K562 (cell line): ENCODE results near the gene USB1. TPM values are rescaled to one million over a fixed set of nuclear protein-coding genes. Genes with fewer than 3 reads are reported as not detected.

Source experiments
- ATAC-seq: fragments of 200-7000 bp; cut with Tn5 transposase; 3 replicates; pipeline ENCODE4 v1.9.1; 2020; ENCODE audit warnings: moderate library complexity
- BruUV-seq: library from RNA; stranded (reverse); fragments of 400-500 nt; replicated peaks from 2 replicates; lab custom pipeline; 2021; lab: Mats Ljungman, UMichigan
- CTCF ChIA-PET: fragments of 300-600 bp; formaldehyde crosslinking; extraction: SDS; loops from one replicate; lab custom pipeline; 2021; ENCODE audit warnings: low intra/inter-chr PET ratio; lab: Yijun Ruan, JAX
- POLR2A ChIA-PET: fragments of 300-600, 350-650 bp; sonication (Branson Sonifier 250); formaldehyde crosslinking; extraction: SDS; loops from one replicate; lab custom pipeline; 2021; ENCODE audit warnings: antibody characterized with exemption, inconsistent platforms; lab: Yijun Ruan, JAX
- DNase-seq, 4 experiments: peaks; one replicate each; pipeline versions ENCODE4 v3.0.0 to v3.0.0-alpha.2; 2011 to 2018; ENCODE audit warnings: low spot score in 3 of 4, mixed read lengths in 3 of 4; ENCODE audit errors: extremely low read depth in 1 of 4
- FAIRE-seq: peaks from 2 replicates; lab custom pipeline; 2011; peaks lifted over from hg19 to GRCh38; lab: Jason Lieb, UNC
- H2AFZ ChIP-seq: 2 replicates; pipeline ENCODE4 v1.6.0; 2011; ENCODE audit warnings: low read depth, low read length, control low read depth, inconsistent platforms
- H3K27ac ChIP-seq: fragments of 200-600 bp; 3 replicates; pipeline ENCODE4 v1.8.0; 2011; ENCODE audit warnings: low read depth, mild to moderate bottlenecking, control low read depth, inconsistent platforms, low read length, moderate library complexity, mixed read lengths; ENCODE audit errors: extremely low read depth
- H3K27me3 ChIP-seq, 2 experiments: fragments of 300-600 bp in 1 of 2; 2 replicates in 1 of 2; 3 replicates in 1 of 2; pipeline versions ENCODE4 v1.6.0 to v1.8.0; 2011; ENCODE audit warnings: inconsistent platforms in 2 of 2, low read length in 2 of 2, mild to moderate bottlenecking in 1 of 2, mixed read lengths in 1 of 2, moderate library complexity in 1 of 2; ENCODE audit not compliant: control insufficient read depth in 2 of 2, insufficient read depth in 2 of 2
- H3K36me3 ChIP-seq: fragments of 300-600 bp; 3 replicates; pipeline ENCODE4 v1.8.0; 2011; ENCODE audit warnings: mild to moderate bottlenecking, low read length, inconsistent platforms; ENCODE audit not compliant: control insufficient read depth, insufficient read depth
- H3K4me1 ChIP-seq, 2 experiments: fragments of 200-600 bp in 1 of 2; replicated peaks in 1 of 2; 2 replicates in 1 of 2; 3 replicates in 1 of 2; pipeline versions ENCODE4 v1.5.1 to v1.8.0; 2011; ENCODE audit warnings: inconsistent platforms in 2 of 2, low read length in 2 of 2, mild to moderate bottlenecking in 1 of 2, mixed read lengths in 1 of 2, moderate library complexity in 1 of 2; ENCODE audit not compliant: control insufficient read depth in 2 of 2, insufficient read depth in 2 of 2
- H3K4me2 ChIP-seq: 2 replicates; pipeline ENCODE4 v1.6.1; 2011; ENCODE audit warnings: low read length, control low read depth, inconsistent platforms, mixed read lengths; ENCODE audit not compliant: insufficient read depth
- H3K4me3 ChIP-seq: fragments of 200-600 bp; sonication (generic), shearing (Covaris generic); 2 replicates; pipeline ENCODE4 v1.5.1; 2016; ENCODE audit warnings: control low read depth, inconsistent platforms
- H3K79me2 ChIP-seq: fragments of 200-600 bp; 3 replicates; pipeline ENCODE4 v1.8.0; 2011; ENCODE audit warnings: low read length, inconsistent platforms; ENCODE audit not compliant: control insufficient read depth, insufficient read depth
- H3K9ac ChIP-seq, 2 experiments: 2 replicates each; pipeline versions ENCODE4 v1.6.0 to v1.6.1; 2011; ENCODE audit warnings: low read depth in 2 of 2, low read length in 2 of 2, control low read depth in 1 of 2, inconsistent platforms in 1 of 2, mild to moderate bottlenecking in 1 of 2, mixed read lengths in 1 of 2; ENCODE audit not compliant: insufficient read depth in 1 of 2
- H3K9me1 ChIP-seq: one replicate; pipeline ENCODE4 v1.6.0; 2011; ENCODE audit warnings: inconsistent platforms, mild to moderate bottlenecking, low read length, moderate library complexity; ENCODE audit not compliant: control insufficient read depth, insufficient read depth
- H3K9me3 ChIP-seq: replicated peaks from 2 replicates; pipeline ENCODE4 v1.5.1; 2011; ENCODE audit warnings: low read depth, low read length, inconsistent platforms; ENCODE audit not compliant: control insufficient read depth, insufficient read depth
- H4K20me1 ChIP-seq: replicated peaks from 2 replicates; pipeline ENCODE4 v1.6.1; 2011; ENCODE audit warnings: low read length, inconsistent platforms, mixed read lengths; ENCODE audit not compliant: control insufficient read depth, insufficient read depth
- ARID3A ChIP-seq: IDR thresholded peaks from 2 replicates; pipeline ENCODE4 v1.6.1; 2012; ENCODE audit warnings: low read depth, low read length, improper control_type of control experiment, borderline replicate concordance
- ATF1 ChIP-seq, 2 experiments: fragments of 450-650 bp in 1 of 2; IDR thresholded peaks; 2 replicates each; pipeline ENCODE4 v1.6.1; 2016; ENCODE audit warnings: missing compliant biosample characterization in 1 of 2, missing genetic modification characterization in 1 of 2
- CTBP1 ChIP-seq: fragments of 450-650 bp; IDR thresholded peaks from 2 replicates; pipeline ENCODE4 v1.6.1; 2016; ENCODE audit warnings: borderline replicate concordance
- ERF ChIP-seq: fragments of 450-650 bp; formaldehyde crosslinking; IDR thresholded peaks from 2 replicates; pipeline ENCODE4 v1.4.0; 2020; ENCODE audit warnings: mild to moderate bottlenecking, mixed read lengths
- GTF3C2 ChIP-seq: IDR thresholded peaks from 3 replicates; pipeline ENCODE4 v1.6.1; 2011; ENCODE audit warnings: borderline replicate concordance, mild to moderate bottlenecking, moderate library complexity; ENCODE audit not compliant: insufficient read length; ENCODE audit errors: extremely low read depth
- NFIX ChIP-seq: fragments of 250-450 bp; sonication (Bioruptor Pico); IDR thresholded peaks from 2 replicates; pipeline ENCODE4 v1.4.0; 2020; ENCODE audit warnings: low read depth, mild to moderate bottlenecking, moderate library complexity
- SMAD2 ChIP-seq: fragments of 150-350 bp; IDR thresholded peaks from 2 replicates; pipeline ENCODE4 v1.6.1; 2014; ENCODE audit warnings: low read depth, mild to moderate bottlenecking, low read length
- THRAP3 ChIP-seq: fragments of 450-650 bp; IDR thresholded peaks from 2 replicates; pipeline ENCODE4 v1.6.1; 2016; ENCODE audit warnings: mild to moderate bottlenecking, inconsistent platforms, borderline replicate concordance
- ZBTB7A ChIP-seq: IDR thresholded peaks from 2 replicates; pipeline ENCODE4 v1.6.1; 2011; ENCODE audit warnings: low read depth, mild to moderate bottlenecking, low read length, moderate library complexity, borderline replicate concordance; ENCODE audit not compliant: control insufficient read depth
- ZNF316 ChIP-seq: fragments of 450-650 bp; IDR thresholded peaks from 2 replicates; pipeline ENCODE4 v1.6.1; 2016
- WGBS: fragments of 100-300 bp; shearing (Covaris generic); methylation state at CpG from one replicate; pipeline ENCODE4 v1.1.6; 2016; ENCODE audit warnings: low coverage, mixed read lengths; ENCODE audit not compliant: insufficient coverage; ENCODE audit errors: missing lambda C conversion rate; 5-methylcytosine and 5-hydroxymethylcytosine counted together
- in situ Hi-C: fragments of 300-500 bp; cut with MboI; formaldehyde crosslinking; loops from 4 replicates; pipeline ENCODE4 v1.15.0; 2018; ENCODE audit warnings: inconsistent platforms, mixed read lengths
- intact Hi-C: fragments of 100-400 bp; cut with micrococcal nuclease; formaldehyde crosslinking; loops from 2 replicates; pipeline ENCODE4 v1.14.2; 2022
- polyA plus RNA-seq, 8 experiments: library from polyadenylated mRNA; depleted of rRNA in 4 of 8; stranded (reverse) in 5 of 8; unstranded in 3 of 8; fragments of >200 nt; fragmentation: Nextera tagmentation in 2 of 8; fragmentation: Illumina TruSeq in 1 of 8; extraction: Ambion mirVana in 2 of 8; extraction: Trizol in 1 of 8; gene quantifications; 2 replicates each; pipeline versions ENCODE4 v1.2.1 to v1.2.3, GENCODE V29; 2011 to 2014; ENCODE audit warnings: inconsistent platforms in 1 of 8, missing spikeins in 1 of 8
- total RNA-seq, 7 experiments: library from RNA; depleted of rRNA in 6 of 7; stranded (reverse); fragments of >200 nt in 6 of 7; fragmentation: Illumina TruSeq in 2 of 7; extraction: Trizol in 2 of 7; gene quantifications; 2 replicates each; pipeline versions ENCODE4 v1.2.1 to v1.2.3, GENCODE V29; 2011 to 2021; ENCODE audit warnings: low replicate concordance in 1 of 7
- TF ChIP-seq, protein P1 (sequence below): fragments of 250-450 bp; sonication (Bioruptor Pico); IDR thresholded peaks from 2 replicates; pipeline ENCODE4 v1.4.0; 2020

Gene USB1
- total and polyA plus RNA-seq, 9 of the 15 experiments (the other 6 are each of a cell fraction or from before 2014, with no cell fraction given), result 11.6 to 73.6 (median 19.4) TPM

GRCh38 chr16:58028541-58029070 lies 27.4 kb downstream of the USB1 start (continued):
- no peak for TF ChIP-seq SMAD2

DNA sequence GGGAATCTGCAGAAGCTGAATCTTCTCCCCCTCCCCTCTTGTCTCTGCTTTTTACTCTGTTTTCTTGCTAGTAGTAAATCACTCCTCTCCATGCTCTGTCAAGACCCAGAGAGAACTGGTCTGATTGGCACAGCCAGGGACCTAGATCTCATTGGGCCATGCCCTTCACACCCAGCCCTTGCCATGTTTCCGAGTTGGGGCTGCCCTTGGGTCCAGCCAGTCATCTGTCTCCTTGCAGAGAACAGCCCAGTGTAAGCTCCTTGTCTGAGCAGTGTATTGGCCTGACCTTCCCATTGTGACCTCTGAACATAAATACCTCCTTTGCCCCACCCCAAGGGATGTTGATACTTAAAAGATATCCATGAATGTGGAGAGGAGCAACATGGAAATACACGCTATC lies 28.2 kb downstream of the USB1 start:
- ChIA-PET POLR2A (interaction anchor here (0.7 to 1.0 kb wide), 2 partner anchors 67 to 156 kb away, joined by 3 to 4 read pairs; no protein-coding TSS in a partner anchor), CTCF (no interaction called here)
- H4K20me1 ChIP-seq, result peaks cover 9% of the 10 kb centered on the region
- no peaks in the 10 kb centered on the region for H3K9me3 ChIP-seq
- ATAC-seq, result no peak
- no peak overlapping the region for H2AFZ ChIP-seq
- no peaks in the 10 kb centered on the region for H3K27me3 ChIP-seq
- TF ChIP-seq ZNF316, result no peak
- no peak for TF ChIP-seq ERF
- TF ChIP-seq ARID3A, result no peak
- TF ChIP-seq, protein P1, sequence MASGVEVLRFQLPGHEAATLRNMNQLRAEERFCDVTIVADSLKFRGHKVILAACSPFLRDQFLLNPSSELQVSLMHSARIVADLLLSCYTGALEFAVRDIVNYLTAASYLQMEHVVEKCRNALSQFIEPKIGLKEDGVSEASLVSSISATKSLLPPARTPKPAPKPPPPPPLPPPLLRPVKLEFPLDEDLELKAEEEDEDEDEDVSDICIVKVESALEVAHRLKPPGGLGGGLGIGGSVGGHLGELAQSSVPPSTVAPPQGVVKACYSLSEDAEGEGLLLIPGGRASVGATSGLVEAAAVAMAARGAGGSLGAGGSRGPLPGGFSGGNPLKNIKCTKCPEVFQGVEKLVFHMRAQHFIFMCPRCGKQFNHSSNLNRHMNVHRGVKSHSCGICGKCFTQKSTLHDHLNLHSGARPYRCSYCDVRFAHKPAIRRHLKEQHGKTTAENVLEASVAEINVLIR (CRISPR knock-in tag), result no peak
- no peak for TF ChIP-seq NFIX
- TF ChIP-seq CTBP1, result no peak
- no peak for TF ChIP-seq SMAD2
- TF ChIP-seq ATF1 (CRISPR knock-in tag; IDR thresholded peaks at IDR 0.05), result no peak
- TF ChIP-seq ATF1 (tag; IDR thresholded peaks at IDR 0.05), result no peak
- TF ChIP-seq ZBTB7A, result no peak
- no peak for TF ChIP-seq THRAP3
- TF ChIP-seq GTF3C2, result no peak
- no peak for FAIRE-seq
- H3K36me3 ChIP-seq, result no peaks in the 10 kb centered on the region
- WGBS, result 25% methylated on average over 2 of the region's 2 CpGs
- H3K79me2 ChIP-seq, result peaks cover 21% of the 10 kb centered on the region; the same call in 2 of the 3 replicates
- in situ Hi-C loops (no loop called here), intact Hi-C loops (loop anchor here (10.0 kb wide), 2 partner anchors 165 to 725 kb away; partner anchors contain the start of gene CSNK2A2)
- peaks cover 29 to 72% of the 10 kb centered on the region in 2 experiments for H3K4me1 ChIP-seq
- H3K9ac ChIP-seq, result no peak overlapping the region
- peaks cover 6% of the 10 kb centered on the region for H3K9me1 ChIP-seq
- no peak overlapping the region for H3K4me2 ChIP-seq
- no TSS peak for BruUV-seq
- H3K27ac ChIP-seq, result no peak overlapping the region
- no peak overlapping the region for H3K4me3 ChIP-seq
- no peak for DNase-seq
